Measurements from ENCODE around the gene CPZ. TPM values are rescaled to one million over a fixed set of nuclear protein-coding genes. Genes with fewer than 3 reads are reported as not detected.

The CPZ gene
- total RNA-seq, 1 donor from 2014 or later = 3.5 TPM

- Histone ChIP-seq H3K9me3 (no peaks in the 10 kb centered on the region), H3K4me1 (no peaks in the 10 kb centered on the region), H3K27me3 (peaks cover 2% of the 10 kb centered on the region), H3K4me3 (no peak overlapping the region), H3K27ac (no peak overlapping the region), H3K36me3 (no peaks in the 10 kb centered on the region)
- TF ChIP-seq CTCF (IDR thresholded peaks at IDR 0.05) = no peak
- intact Hi-C loops (cut with DNase I) = no loop called here
- DNase-seq (ENCODE audit: low spot score in 2 of 2) = no peak
Observed at GRCh38 chr4:8587469-8588195, 4.9 kb upstream of the CPZ start.

GRCh38 chr4:8588196-8588470, 4.4 kb upstream of the CPZ start:
- TF ChIP-seq CTCF (IDR thresholded peaks at IDR 0.05) = no peak
- no peak overlapping the region for H3K4me3 ChIP-seq
- H3K36me3 ChIP-seq = no peaks in the 10 kb centered on the region
- H3K9me3 ChIP-seq = no peaks in the 10 kb centered on the region
- intact Hi-C loops (cut with DNase I) = no loop called here
- H3K27me3 ChIP-seq = peaks cover 7% of the 10 kb centered on the region
- DNase-seq (ENCODE audit: low spot score in 2 of 2) = no peak
- peaks cover 0 to 3% of the 10 kb centered on the region in 2 donors for H3K4me1 ChIP-seq
- no peak overlapping the region for H3K27ac ChIP-seq

- H3K27ac ChIP-seq = no peak overlapping the region
- no peak for TF ChIP-seq CTCF (IDR thresholded peaks at IDR 0.05)
- H3K4me1 ChIP-seq = peaks cover 0 to 3% of the 10 kb centered on the region in 2 donors
- H3K9me3 ChIP-seq = no peaks in the 10 kb centered on the region
- no peak overlapping the region for H3K4me3 ChIP-seq
- H3K27me3 ChIP-seq = peaks cover 8% of the 10 kb centered on the region
- intact Hi-C loops (cut with DNase I) = no loop called here
- no peaks in the 10 kb centered on the region for H3K36me3 ChIP-seq
- DNase-seq (ENCODE audit: low spot score in 2 of 2) = no peak
Observed at GRCh38 chr4:8589336-8589735, 3.2 kb upstream of the CPZ start.

- Histone ChIP-seq H3K36me3 (no peaks in the 10 kb centered on the region), H3K4me3 (no peak overlapping the region), H3K4me1 (peaks cover 0 to 3% of the 10 kb centered on the region in 2 donors), H3K27ac (no peak overlapping the region), H3K27me3 (peaks cover 8% of the 10 kb centered on the region), H3K9me3 (no peaks in the 10 kb centered on the region)
- intact Hi-C loops (cut with DNase I) = no loop called here
- DNase-seq (ENCODE audit: low spot score in 2 of 2) = no peak
- no peak for TF ChIP-seq CTCF (IDR thresholded peaks at IDR 0.05)
Observed at GRCh38 chr4:8589823-8590545, 2.6 kb upstream of the CPZ start.

- intact Hi-C loops (cut with DNase I) = no loop called here
- no peak for DNase-seq (ENCODE audit: low spot score in 2 of 2)
- peaks cover 0 to 3% of the 10 kb centered on the region in 2 donors for H3K4me1 ChIP-seq
- H3K4me3 ChIP-seq = no peak overlapping the region
- H3K9me3 ChIP-seq = no peaks in the 10 kb centered on the region
- no peak for TF ChIP-seq CTCF (IDR thresholded peaks at IDR 0.05)
- peaks cover 8% of the 10 kb centered on the region for H3K27me3 ChIP-seq
- no peak overlapping the region for H3K27ac ChIP-seq
- no peaks in the 10 kb centered on the region for H3K36me3 ChIP-seq
Observed at GRCh38 chr4:8590546-8590880, 2.1 kb upstream of the CPZ start.

Data from ascending aorta (tissue), 2 donors.